ENCODE measurements around the gene CMTM2. TPM values are rescaled to one million over a fixed set of nuclear protein-coding genes. Genes with fewer than 3 reads are reported as not detected.
"Not testable (repeated sequence)": the region's sequence is repeated elsewhere in the genome, so short reads cannot be mapped to it uniquely, and the experiment has no call there.

CMTM2 gene
- total RNA-seq, 1 donor from 2014 or later: 1.5 TPM

DNA sequence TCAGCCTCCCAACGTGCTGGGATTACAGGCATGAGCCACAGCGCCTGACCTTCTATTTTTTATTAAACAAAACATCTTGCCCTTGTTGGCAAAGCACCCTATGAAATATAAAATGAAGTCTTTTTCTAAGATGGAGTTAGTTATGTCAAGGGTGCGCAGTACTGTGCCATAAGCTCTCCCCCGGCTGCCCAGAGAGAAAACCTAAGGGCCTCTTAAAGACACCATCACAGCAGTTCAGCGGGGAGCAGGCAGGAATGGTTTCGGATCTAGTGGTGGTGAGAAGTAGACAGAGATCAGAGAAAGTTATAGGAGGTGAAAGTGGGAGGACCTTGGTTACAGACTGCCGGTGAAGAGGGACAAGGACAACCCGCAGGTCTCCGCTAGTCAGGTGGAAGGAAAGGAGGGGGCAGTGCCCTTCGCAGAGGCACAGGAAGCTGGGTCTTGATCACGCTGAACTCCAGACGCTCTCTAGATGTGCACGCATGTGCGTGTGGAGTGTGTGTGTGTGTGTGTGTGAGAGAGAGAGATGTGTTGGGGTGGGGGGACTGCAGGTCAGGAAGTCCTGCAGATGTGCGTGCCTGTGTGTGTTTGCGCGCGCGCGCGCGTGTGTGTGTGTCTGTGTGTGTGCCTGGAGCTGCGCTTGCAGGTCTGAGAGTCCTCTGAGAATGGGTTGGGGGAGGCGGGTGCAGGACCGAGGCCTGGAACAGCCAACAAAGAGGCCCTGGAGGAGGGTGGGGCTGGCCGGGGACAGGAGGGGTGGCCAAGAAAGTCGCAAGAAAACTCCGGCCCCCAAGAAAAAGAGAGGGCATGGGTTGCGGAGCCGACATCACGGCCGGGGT is 24.5 kb downstream of the CMTM2 start:
- DNase-seq (ENCODE audit: low spot score): peak; percentile 79
- peak; percentile 67 for ATAC-seq
- intact Hi-C loops (cut with DNase I): loop anchor here (5.0 kb wide), 1 partner anchor 196 kb away; no protein-coding TSS in a partner anchor

DNA sequence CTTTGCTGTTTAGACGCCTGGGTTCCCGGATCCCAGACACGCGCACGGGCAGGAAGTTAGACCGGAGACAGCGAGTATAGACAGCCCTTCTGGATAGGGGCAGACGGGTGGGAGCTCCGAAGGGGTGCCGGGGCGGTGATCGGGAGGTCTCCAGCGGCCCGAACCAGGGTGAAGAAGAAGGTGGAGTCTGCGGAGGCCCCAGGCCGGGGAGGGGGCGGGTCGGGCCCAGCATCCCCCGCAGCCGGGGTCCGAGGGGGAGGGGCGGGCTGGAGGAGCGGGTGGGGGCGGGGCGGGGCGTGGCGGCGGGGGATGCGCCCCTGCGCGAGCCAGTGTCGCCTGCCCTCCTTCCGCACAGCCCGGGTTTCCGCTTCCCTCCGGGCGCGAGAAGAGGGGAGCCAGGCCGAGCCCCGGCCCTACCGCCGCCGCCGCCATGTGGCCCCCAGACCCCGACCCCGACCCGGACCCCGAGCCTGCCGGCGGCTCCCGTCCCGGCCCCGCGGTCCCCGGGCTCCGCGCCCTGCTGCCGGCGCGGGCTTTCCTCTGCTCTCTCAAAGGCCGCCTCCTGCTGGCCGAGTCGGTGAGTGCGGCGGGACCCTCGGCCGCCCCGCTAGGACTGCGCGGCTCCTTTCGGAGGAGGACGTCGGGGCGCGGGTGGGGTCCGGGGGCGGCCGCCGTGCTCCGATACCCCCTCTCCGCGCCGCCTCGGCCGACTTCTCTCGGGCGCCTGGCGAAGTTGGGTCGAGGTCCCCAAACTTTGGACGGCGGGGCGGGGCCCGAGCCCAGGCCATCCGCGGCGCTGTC is 25.3 kb downstream of the CMTM2 start, which contains the start of gene CMTM3:
CMTM3 (plus strand) TSS at position 329 of the 801 bp plus-strand sequence; CDS start at position 431, 102 bp downstream.
- DNase-seq (ENCODE audit: low spot score) (peak; percentile 86), ATAC-seq (peak; percentile 58)
- intact Hi-C loops (cut with DNase I): loop anchor here (5.0 kb wide), 1 partner anchor 197 kb away; no protein-coding TSS in a partner anchor

DNA sequence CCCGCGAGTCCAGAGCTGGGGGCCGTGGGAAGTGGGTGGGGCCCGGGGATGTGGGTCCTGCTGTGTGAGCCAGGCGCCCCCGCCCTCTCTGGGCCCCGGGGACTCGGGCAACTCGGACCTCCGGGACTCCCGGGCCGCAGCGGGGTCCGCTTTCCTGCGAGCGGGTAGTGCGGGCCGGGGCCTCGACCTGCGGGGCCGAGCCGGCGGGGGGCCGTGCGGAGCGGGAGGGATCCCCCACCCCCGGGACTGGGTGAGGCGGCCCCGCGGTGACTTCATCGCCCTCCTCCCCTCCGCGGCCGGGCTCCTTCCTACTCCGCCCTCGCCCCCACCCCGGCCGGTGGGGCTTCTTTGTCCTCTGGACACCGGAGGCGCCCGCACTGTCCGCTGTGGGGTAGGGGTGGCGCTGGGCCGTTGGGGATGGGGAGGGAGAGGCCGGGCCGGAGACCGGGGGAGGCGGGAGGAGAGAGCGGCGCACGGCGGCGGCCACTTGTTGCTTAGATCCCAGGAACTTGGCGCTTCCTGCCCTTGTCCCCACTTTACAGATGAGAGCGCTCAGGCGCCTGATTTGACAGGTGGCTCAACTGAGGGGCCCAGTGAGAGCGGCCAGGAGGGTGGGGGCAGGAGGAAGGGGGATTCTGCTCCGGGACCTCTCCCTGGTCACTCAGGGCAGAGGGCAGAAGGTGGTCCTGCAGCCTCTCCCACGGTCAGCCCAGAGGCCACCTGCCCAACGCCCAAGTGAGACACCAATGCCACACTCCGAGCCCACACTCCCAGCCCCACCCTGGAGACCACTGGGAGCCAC is 26.1 kb downstream of the CMTM2 start:
- DNase-seq (ENCODE audit: low spot score): peak; percentile 75
- intact Hi-C loops (cut with DNase I): no loop called here
- ATAC-seq: peak; percentile 49

DNA sequence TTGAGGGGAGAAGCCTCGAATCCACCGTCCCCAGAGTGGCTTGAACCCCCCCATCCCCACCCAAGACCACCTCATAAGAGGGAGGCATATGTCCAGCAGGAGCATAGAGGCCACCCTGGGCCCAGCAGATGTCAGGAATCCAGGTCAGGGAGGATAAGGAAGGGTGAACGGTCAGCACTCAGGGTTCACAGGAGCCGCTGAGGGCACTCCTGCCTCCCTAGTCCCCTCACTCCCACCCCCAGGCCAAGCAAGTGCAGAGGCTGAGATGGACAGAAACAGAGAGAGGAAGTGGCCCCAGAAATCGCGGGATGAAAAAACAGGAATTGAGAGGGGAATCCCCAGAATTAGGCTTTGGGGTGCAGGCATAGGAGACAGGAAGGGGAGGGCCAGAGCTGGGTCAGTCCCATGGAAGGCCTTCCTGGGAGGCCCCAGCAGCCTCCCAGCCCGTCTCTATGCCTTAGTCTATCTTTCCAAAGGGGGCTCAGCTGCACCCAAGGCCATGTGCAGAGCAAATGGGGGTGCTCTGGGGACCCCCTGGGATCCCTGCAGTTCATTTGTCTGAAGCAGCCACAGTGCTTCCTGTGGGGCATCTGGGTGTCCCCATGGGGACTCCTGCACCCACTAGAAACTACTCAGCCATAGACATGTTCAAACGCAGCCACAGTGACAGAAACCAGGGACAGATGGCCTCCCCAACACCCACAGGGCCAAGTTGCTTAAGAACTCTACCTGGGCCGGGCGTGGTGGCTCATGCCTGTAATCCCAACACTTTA is 26.9 kb downstream of the CMTM2 start:
- no peak for DNase-seq (ENCODE audit: low spot score)
- intact Hi-C loops (cut with DNase I): no loop called here
- peak; percentile 1 for ATAC-seq

DNA sequence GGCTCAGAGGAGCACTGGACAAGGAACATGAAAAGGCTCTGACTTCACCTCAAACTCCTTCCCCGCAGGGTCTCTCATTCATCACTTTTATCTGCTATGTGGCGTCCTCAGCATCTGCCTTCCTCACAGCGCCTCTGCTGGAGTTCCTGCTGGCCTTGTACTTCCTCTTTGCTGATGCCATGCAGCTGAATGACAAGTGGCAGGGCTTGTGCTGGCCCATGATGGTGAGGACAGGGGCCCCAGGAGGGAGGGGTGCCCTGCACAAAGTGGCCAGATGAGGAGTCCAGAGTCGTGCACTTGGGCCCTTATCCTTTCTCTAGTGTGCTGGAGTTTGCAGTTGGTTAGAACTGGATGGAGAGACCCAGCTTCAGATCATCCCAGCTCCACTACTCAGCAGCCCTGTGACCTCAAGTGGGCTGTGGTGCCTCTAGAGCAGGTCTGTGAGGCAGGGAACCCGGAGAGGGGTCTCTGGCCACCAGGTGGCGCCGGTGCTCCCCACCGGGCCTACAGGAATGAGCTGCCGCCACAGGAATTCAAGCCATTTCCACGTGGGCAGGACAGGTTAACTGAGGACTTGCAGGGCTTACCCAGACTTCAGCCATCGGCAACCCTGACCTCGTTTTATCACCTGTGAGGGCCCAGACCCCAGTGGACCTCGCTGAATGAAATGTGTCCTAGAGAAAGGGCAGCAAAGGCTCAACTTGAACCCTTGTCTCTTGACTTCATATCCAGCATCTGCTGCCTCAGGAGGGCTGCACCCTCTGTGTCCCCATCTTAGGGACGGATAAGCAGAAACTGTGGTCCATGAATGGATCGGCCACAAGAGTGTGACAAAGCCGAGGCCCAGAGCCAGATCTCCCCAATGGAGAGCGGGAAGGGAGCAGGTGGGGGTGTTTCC is 29.2 kb downstream of the CMTM2 start:
- DNase-seq (ENCODE audit: low spot score): peak; percentile 92
- intact Hi-C loops (cut with DNase I): no loop called here
- peak; percentile 70 for ATAC-seq

DNA sequence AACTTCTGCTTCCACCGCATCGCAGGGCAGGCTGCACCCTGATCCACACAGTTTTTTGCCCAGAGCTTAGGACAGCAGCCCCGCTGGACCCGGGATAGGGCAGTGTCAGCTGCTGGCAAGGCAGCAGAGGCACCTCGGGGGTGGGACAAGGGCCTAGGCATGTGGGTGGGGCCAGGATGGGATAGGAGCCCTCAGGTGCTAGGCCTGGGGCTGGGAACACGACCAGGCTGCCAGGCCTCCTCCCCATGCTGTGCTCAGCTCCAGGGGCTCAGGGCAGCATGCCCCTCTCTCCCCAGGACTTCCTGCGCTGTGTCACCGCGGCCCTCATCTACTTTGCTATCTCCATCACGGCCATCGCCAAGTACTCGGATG is 29.9 kb downstream of the CMTM2 start:
- ATAC-seq: no peak
- intact Hi-C loops (cut with DNase I): no loop called here
- no peak for DNase-seq (ENCODE audit: low spot score)

DNA sequence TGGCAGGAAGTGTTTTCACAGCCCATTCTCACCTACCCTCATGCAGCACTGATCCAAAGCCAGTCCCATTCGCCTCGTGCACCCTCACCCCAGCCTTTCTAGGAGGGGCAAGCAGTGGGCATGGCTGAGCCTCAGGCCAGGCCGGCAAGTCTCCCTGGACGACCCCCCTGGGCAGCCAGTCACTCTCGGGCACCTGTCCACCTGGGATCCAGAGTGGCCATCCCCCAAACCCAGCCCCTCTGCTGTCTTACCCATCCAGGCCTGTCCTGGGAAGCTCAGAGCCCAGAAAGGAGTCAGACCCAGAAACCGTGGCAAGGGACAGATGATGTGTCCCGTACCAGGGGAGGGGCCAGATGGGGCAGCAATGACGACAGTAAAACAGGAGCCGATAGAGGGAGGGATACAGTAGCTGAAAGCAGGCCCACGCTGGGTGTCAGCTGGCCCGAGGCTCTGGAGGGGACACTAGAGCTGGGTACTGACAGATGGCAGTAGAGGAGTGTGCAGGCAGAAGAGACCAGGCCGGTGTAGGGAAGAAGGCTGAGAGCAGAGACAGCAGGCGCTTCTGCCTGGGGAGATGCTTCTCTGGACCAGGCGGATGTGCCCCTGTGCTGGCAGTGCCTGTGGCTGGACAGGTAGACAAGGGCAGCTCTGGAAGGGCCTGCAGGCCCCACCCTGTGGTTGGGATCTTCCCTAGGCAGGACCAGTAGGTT is 31.0 kb downstream of the CMTM2 start:
- intact Hi-C loops (cut with DNase I): loop anchor here (5.0 kb wide), 1 partner anchor 117 kb away; no protein-coding TSS in a partner anchor
- ATAC-seq: no peak
- no peak for DNase-seq (ENCODE audit: low spot score)

DNA sequence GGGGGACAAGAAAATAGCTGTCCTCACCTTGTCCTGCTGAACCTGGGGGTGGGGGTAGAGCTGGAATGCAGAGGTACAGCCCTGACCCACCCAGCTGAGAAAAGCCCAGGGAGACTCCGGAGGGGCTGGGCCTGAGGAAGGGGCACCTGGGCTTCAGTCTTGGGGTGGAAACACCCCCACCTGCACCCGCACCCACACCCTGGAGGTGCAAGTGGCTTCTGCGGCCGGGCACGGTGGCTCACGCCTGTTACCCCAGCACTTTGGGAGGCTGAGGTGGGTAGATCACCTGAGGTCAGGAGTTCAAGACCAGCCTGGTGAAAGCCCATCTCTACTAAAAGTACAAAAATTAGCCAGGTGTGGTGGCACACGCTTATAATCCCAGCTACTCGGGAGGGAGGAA is 32.6 kb downstream of the CMTM2 start:
- intact Hi-C loops (cut with DNase I): loop anchor here (5.0 kb wide), 1 partner anchor 115 kb away; no protein-coding TSS in a partner anchor
- ATAC-seq; DNase-seq (ENCODE audit: low spot score): not testable (repeated sequence)

DNA sequence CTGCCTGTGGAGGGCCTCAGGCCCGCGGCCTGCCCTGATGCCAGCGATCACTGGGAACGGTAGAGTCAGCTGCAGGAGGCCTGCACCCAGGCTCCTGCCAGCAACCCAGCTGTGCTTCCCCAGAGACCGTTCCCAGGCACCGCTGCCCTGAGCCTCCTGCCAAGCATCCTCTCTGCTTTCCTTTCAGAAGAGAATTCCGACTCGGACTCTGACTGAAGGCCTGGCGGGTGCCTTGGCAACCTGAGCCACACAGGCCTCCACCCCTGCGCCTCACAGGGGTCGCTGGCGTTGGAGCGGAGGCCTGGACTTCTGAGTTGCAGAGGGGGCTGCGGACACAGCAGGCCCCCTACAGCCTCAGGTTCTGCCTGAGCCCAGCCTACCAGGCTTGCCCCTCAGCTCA is 33.2 kb downstream of the CMTM2 start:
- no peak for DNase-seq (ENCODE audit: low spot score)
- intact Hi-C loops (cut with DNase I): loop anchor here (5.0 kb wide), 1 partner anchor 115 kb away; no protein-coding TSS in a partner anchor
- no peak for ATAC-seq

DNA sequence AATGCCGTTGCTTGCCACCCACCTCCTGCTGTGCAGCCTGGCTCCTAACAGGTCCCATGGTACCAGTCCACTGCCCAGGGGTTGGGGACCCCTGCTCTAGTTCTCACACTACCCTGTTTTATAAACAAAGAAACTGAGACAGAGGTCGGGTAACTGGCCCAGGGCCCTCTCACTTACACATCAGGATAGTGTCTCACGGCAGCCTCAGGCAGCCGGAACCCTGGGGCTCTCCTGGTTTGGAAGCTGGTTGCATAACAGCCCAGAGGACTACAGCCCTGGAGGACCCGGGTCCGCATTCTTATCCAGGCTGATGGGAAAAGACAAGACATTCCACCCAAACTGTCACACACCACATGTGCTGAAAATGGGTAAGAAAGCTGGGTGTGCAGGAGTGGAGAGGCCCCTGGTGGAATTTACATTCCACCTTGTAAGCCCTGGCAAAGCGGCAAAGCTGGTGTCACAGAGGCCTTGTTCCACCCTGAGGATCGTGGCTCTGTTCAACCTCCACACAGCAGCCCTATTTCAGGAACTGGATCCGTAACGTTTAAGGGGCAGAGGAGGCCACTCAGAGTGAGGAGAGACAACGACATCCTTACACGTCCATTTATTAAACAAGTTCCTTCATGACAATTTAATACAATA is 35.0 kb downstream of the CMTM2 start:
- DNase-seq (ENCODE audit: low spot score): no peak
- intact Hi-C loops (cut with DNase I): loop anchor here (5.0 kb wide), 1 partner anchor 113 kb away; no protein-coding TSS in a partner anchor
- ATAC-seq: no peak

DNA sequence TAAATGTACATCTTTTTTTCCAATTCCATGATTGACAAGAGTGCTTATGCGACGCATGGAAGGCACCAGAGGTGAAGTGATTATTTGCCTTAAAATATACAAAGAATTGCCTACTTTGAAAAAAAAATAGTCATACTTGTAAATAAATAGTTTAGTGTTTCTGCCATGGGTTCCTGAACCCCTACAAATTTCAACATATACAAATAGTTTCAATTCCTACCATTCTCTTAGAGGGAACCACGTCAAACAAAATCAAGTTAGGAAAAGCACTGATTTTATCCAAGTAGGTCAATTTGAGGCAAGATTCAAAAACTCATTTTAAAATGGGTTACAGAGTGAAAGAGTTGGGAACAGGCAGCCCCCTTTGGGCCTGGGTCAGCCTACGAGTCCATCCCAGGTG is 36.9 kb downstream of the CMTM2 start:
- no peak for DNase-seq (ENCODE audit: low spot score)
- intact Hi-C loops (cut with DNase I): no loop called here

DNA sequence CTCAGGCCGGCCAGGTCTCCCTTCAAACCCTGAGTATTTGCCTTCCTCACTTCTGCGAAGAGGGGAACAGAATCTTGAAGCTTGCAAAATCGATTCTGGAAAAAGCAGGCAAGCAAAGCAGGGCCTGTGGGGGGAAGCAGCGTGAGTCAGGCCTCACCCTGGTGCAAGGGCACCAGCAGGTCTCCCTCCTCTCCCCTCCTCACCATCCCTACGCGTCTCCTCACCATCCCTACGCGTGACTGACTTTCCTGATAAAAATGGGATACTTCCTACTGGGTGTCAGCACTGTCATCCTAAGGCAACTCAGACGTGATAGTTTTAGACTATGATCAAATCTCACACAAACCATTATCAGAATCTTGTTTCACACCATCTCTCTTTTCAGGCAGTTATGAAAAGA is 37.3 kb downstream of the CMTM2 start:
- intact Hi-C loops (cut with DNase I): no loop called here

More for the DNA sequence above, 36.9 kb downstream of the CMTM2 start:
- ATAC-seq: no peak

DNA sequence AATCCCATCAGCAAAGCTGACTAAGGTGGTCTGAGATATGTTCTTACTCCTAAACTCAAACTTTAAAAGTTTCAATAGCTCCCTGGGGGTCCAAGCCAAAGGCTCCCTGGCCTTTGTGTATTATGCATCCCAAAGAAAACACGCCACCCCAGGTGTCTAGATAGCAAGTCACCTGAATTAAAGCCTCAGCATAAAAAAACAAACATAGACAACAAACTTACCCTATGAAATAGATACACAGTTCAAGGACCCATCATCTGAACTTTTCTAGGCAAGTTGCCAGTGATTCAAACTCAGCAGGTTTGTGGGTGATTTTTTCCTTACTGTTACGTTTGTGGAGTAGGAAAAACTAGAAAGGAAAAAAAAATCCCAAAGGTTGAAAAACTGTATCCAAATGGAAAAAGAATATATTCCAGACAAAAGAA is 37.8 kb downstream of the CMTM2 start:
- intact Hi-C loops (cut with DNase I): no loop called here
- ATAC-seq: no peak
- DNase-seq (ENCODE audit: low spot score): no peak

More for the DNA sequence above, 37.3 kb downstream of the CMTM2 start:
- ATAC-seq (no peak), DNase-seq (ENCODE audit: low spot score) (no peak)

DNA sequence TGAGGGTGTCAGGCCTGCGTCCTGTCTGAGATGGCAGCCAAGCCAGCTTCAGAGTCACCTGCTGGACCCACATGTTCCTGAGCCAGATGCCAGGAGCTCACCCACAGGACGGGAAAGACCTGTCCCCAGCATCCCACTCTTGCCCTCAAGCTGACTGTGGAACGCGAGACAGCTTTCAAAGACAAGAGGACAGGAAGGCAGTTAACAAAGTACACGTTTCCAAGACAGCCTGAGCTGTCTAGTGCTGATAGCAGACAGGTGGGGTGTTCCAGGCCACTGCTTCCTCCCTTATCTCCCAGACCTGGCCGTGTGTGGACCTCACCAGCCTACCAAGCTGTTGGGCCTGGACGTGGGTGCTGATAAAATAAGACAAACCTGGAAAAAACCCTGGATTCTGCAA is 38.5 kb downstream of the CMTM2 start:
- intact Hi-C loops (cut with DNase I): no loop called here
- ATAC-seq: no peak
- DNase-seq (ENCODE audit: low spot score): no peak

DNA sequence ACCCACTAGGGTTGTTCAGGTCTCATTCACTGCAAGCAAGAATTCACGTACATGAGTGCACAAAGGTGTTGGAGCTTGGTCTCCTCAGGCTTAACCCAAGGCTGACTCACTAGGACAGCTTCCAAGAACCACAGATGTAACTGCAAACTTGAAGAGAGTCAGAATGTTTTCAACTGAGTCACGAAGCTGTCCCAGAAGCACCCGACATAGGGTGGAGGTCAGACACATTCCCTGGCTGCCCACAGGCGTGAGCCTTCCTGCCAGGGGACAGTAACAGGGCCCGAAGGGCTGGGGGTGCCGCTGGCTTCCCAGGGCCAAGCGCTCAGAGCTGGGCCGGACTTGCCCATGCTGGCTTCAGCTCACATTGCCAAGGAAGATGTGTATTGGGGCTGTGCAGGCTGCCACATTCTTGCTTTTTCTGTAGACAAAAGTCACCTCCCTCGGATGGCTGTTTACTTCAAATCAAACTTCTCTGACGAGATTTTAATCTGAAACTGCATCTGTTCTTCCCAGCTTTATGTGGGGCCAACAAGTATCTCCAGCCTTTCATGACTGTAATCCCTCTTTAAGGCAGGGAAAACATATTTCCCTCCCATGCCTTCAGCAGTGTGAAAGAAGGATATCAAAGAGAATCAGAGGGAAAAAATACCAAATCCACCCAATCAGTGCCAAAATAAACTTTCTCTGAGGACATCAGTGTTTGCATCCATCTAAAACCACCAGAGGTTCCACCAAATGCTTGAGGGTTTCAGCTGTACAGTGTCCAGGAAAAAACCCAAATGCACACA is 39.5 kb downstream of the CMTM2 start:
- peak; percentile 68 for ATAC-seq
- intact Hi-C loops (cut with DNase I): no loop called here
- DNase-seq (ENCODE audit: low spot score): no peak

All from sciatic nerve (tissue), 2 donors.